ENCODE measurements around the gene ARHGAP29.

- TF ChIP-seq CTCF (IDR thresholded peaks at IDR 0.05): no peak
- TF ChIP-seq POLR2A (IDR thresholded peaks at IDR 0.05): no peak
These were observed at the start of gene ARHGAP29 for GRCh38 chr1:94237291-94238226.

All from Peyer's patch (tissue), 4 donors.